DND-41 (cell line): ENCODE data around the gene PER2.

Source experiments
- ATAC-seq: fragments of 200-7000 bp; cut with Tn5 transposase; 3 replicates; pipeline ENCODE4 v1.9.1; 2021; ENCODE audit warnings: low read depth; ENCODE audit not compliant: insufficient read depth
- DNase-seq: peaks from one replicate; pipeline ENCODE4 v3.0.0-alpha.2; 2020
- H2AFZ ChIP-seq: 2 replicates; pipeline ENCODE4 v1.6.0; 2012; ENCODE audit warnings: low read depth, low read length
- H3K27ac ChIP-seq: 2 replicates; pipeline ENCODE4 v1.5.1; 2012; ENCODE audit warnings: low read length, inconsistent platforms
- H3K27me3 ChIP-seq: fragments of 200-600 bp; sonication (generic); 2 replicates; pipeline ENCODE4 v1.6.0; 2012; ENCODE audit warnings: low read length, mild to moderate bottlenecking, inconsistent platforms; ENCODE audit not compliant: insufficient read depth, poor library complexity
- H3K36me3 ChIP-seq: 2 replicates; pipeline ENCODE4 v1.5.1; 2012; ENCODE audit warnings: low read length, inconsistent platforms; ENCODE audit not compliant: insufficient read depth
- H3K4me1 ChIP-seq: 2 replicates; pipeline ENCODE4 v1.5.1; 2012; ENCODE audit warnings: mild to moderate bottlenecking, low read length; ENCODE audit not compliant: insufficient read depth
- H3K4me2 ChIP-seq: 2 replicates; pipeline ENCODE4 v1.6.0; 2012; ENCODE audit warnings: mild to moderate bottlenecking, moderate library complexity, low read length, inconsistent platforms; ENCODE audit not compliant: insufficient read depth
- H3K4me3 ChIP-seq, 2 experiments: fragments of 200-600 bp in 1 of 2; shearing (Covaris generic) in 1 of 2; 2 replicates each; pipeline ENCODE4 v1.5.1; 2012 to 2016; ENCODE audit warnings: inconsistent platforms in 2 of 2, low read length in 2 of 2, mild to moderate bottlenecking in 2 of 2, low read depth in 1 of 2, moderate library complexity in 1 of 2
- H3K79me2 ChIP-seq: 2 replicates; pipeline ENCODE4 v1.6.0; 2012; ENCODE audit warnings: low read length, inconsistent platforms; ENCODE audit not compliant: insufficient read depth
- H3K9ac ChIP-seq: 2 replicates; pipeline ENCODE4 v1.6.0; 2012; ENCODE audit warnings: low read depth, mild to moderate bottlenecking, inconsistent platforms, low read length, moderate library complexity
- H3K9me3 ChIP-seq: 2 replicates; pipeline ENCODE4 v1.5.1; 2012; ENCODE audit warnings: low read length, moderate library complexity, mild to moderate bottlenecking, inconsistent platforms; ENCODE audit not compliant: insufficient read depth, severe bottlenecking
- H4K20me1 ChIP-seq: 2 replicates; pipeline ENCODE4 v1.6.0; 2012; ENCODE audit warnings: low read length; ENCODE audit not compliant: insufficient read depth
- CTCF ChIP-seq: IDR thresholded peaks from 2 replicates; pipeline ENCODE4 v1.5.1; 2012; ENCODE audit warnings: borderline replicate concordance, low read length, moderate library complexity, mild to moderate bottlenecking; ENCODE audit not compliant: poor library complexity, severe bottlenecking; ENCODE audit errors: extremely low read depth
- EZH2 ChIP-seq: IDR thresholded peaks from 3 replicates; pipeline ENCODE4 v1.6.1; 2012; ENCODE audit warnings: borderline replicate concordance, low read depth, mild to moderate bottlenecking, moderate library complexity, low read length, inconsistent platforms; ENCODE audit not compliant: severe bottlenecking

PER2 gene

DNA sequence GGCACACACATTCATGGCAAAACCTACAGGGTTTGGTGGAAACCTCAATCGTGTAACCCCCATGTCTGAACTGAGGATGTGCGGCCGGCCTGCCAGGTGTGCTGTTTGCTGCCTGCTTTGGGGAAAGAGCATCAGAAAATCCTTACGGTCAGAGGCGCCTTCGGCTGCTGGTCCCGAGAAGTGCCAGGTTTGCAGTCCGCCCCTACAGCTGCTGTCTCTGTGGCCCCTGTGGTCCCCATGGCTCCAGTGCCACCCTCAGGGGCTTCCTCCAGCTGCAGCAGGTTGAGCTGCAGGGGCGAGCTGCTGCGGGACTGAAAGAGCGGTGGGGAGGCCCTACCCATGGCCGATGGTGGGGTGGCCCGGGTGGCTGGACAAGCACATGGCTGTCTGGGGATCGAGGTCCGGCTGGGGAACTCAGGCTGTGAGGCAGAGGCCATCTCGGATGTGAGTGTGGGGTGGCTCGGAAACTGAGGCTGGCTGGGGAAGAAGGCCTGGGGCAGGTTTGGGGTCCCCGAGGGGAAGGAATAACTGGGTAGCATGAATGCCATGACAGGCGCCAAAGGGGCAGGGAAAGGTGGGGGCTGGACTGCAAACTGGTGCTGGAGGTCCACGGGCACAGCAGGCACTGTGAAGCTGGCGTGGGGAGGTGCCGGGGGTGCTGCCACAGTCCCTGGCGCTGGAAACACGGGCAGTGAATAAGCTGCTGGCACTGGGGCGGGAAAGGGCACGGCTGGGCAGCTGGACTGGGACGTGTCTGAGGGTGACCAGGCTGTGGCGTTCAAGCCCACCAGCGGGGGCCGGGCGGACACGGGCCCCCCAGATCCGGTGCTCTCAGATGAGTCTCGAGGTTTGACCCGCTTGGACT, 35.4 kb downstream of the PER2 start:
- H3K4me3 ChIP-seq: no peak overlapping the region
- ATAC-seq (no peak), DNase-seq (no peak)
- H3K36me3 ChIP-seq: peaks cover 79% of the 10 kb centered on the region
- no peaks in the 10 kb centered on the region for H3K27me3 ChIP-seq
- H4K20me1 ChIP-seq: no peaks in the 10 kb centered on the region
- no peaks in the 10 kb centered on the region for H3K9me3 ChIP-seq
- no peaks in the 10 kb centered on the region for H3K79me2 ChIP-seq
- no peaks in the 10 kb centered on the region for H3K4me1 ChIP-seq
- H3K27ac ChIP-seq: no peak overlapping the region
- no peak overlapping the region for H2AFZ ChIP-seq
- H3K9ac ChIP-seq: no peak overlapping the region
- H3K4me2 ChIP-seq: no peak overlapping the region
- TF ChIP-seq CTCF (no peak), EZH2 (no peak)

DNA sequence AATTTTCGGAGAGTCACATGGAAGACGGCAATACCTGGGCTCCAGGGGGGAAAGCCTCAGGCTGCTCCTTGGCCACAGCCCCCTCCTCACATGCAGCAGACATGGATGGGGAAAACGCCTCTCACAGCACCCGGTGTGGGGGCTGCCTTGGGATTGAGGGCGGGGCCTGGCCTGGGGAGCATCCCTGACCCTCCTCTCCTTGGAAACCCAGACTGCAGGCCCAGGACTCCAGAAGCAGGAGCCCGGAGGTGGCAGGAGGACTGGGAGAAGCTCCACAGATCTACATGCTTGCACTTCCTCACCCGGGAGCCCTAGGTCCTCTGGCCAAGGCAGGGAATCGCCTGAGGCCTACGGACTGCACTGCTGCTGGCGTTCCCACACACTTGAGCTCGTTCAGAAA, 36.4 kb downstream of the PER2 start:
- no peak overlapping the region for H3K4me2 ChIP-seq
- no peaks in the 10 kb centered on the region for H3K27me3 ChIP-seq
- TF ChIP-seq CTCF (no peak), EZH2 (no peak)
- no peak overlapping the region for H3K27ac ChIP-seq
- H2AFZ ChIP-seq: no peak overlapping the region
- no peaks in the 10 kb centered on the region for H3K9me3 ChIP-seq
- no peak for ATAC-seq
- DNase-seq: no peak
- no peak overlapping the region for H3K9ac ChIP-seq
- peaks cover 73% of the 10 kb centered on the region for H3K36me3 ChIP-seq
- no peaks in the 10 kb centered on the region for H3K79me2 ChIP-seq
- no peaks in the 10 kb centered on the region for H4K20me1 ChIP-seq
- H3K4me3 ChIP-seq: no peak overlapping the region
- H3K4me1 ChIP-seq: no peaks in the 10 kb centered on the region

- Histone ChIP-seq H3K9me3 (no peaks in the 10 kb centered on the region), H3K27ac (no peak overlapping the region), H3K4me2 (no peak overlapping the region), H3K4me1 (no peaks in the 10 kb centered on the region), H3K27me3 (no peaks in the 10 kb centered on the region), H3K36me3 (peaks cover 66% of the 10 kb centered on the region), H3K9ac (no peak overlapping the region), H3K4me3 (no peak overlapping the region), H4K20me1 (no peaks in the 10 kb centered on the region), H2AFZ (no peak overlapping the region), H3K79me2 (no peaks in the 10 kb centered on the region)
- TF ChIP-seq EZH2: no peak
- no peak for TF ChIP-seq CTCF
- DNase-seq: no peak
- no peak for ATAC-seq
These were observed 37.1 kb downstream of the PER2 start for GRCh38 chr2:238251331-238251730.
